PFSK-1 (cell line): ENCODE data around the gene NFKBIZ. TPM values are rescaled to one million over a fixed set of nuclear protein-coding genes. Genes with fewer than 3 reads are reported as not detected.
A peak's percentile ranks its signal among the peaks of the same experiment; 100 is the strongest.

ENCODE experiments used
- FOXP2 ChIP-seq: optimal IDR thresholded peaks from 2 replicates; pipeline ENCODE3; 2011; ENCODE audit warnings: borderline replicate concordance, control low read depth, inconsistent platforms; ENCODE audit not compliant: insufficient read depth; ENCODE audit errors: extremely low read length, extremely low read depth
- POLR2AphosphoS5 ChIP-seq: IDR thresholded peaks from 2 replicates; pipeline ENCODE4 v1.6.1; 2012; ENCODE audit warnings: low read depth, mild to moderate bottlenecking, control low read depth, low read length, moderate library complexity
- SIN3A ChIP-seq: IDR thresholded peaks from 2 replicates; pipeline ENCODE4 v1.6.1; 2012; ENCODE audit warnings: mild to moderate bottlenecking, low read length, moderate library complexity, borderline replicate concordance; ENCODE audit not compliant: insufficient read depth
- TAF1 ChIP-seq: IDR thresholded peaks from 2 replicates; pipeline ENCODE4 v1.6.1; 2012; ENCODE audit warnings: low read length, control low read depth, borderline replicate concordance; ENCODE audit not compliant: insufficient read depth
- polyA plus RNA-seq: library from polyadenylated mRNA; unstranded; fragments of >200 nt; gene quantifications from one replicate; pipeline ENCODE4 v1.2.1, GENCODE V29; 2012; ENCODE audit warnings: low read depth, missing spikeins; ENCODE audit not compliant: insufficient read length
- TF ChIP-seq, protein P1 (sequence below), 2 experiments: IDR thresholded peaks; 2 replicates each; pipeline versions ENCODE4 v1.6.1 to v1.8.0; 2011 to 2012; ENCODE audit warnings: low read depth in 2 of 2, low read length in 2 of 2, control low read depth in 1 of 2, inconsistent platforms in 1 of 2, mild to moderate bottlenecking in 1 of 2, moderate library complexity in 1 of 2; ENCODE audit not compliant: insufficient read depth in 1 of 2

NFKBIZ gene, protein sequence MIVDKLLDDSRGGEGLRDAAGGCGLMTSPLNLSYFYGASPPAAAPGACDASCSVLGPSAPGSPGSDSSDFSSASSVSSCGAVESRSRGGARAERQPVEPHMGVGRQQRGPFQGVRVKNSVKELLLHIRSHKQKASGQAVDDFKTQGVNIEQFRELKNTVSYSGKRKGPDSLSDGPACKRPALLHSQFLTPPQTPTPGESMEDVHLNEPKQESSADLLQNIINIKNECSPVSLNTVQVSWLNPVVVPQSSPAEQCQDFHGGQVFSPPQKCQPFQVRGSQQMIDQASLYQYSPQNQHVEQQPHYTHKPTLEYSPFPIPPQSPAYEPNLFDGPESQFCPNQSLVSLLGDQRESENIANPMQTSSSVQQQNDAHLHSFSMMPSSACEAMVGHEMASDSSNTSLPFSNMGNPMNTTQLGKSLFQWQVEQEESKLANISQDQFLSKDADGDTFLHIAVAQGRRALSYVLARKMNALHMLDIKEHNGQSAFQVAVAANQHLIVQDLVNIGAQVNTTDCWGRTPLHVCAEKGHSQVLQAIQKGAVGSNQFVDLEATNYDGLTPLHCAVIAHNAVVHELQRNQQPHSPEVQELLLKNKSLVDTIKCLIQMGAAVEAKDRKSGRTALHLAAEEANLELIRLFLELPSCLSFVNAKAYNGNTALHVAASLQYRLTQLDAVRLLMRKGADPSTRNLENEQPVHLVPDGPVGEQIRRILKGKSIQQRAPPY
- polyA plus RNA-seq = 1.9 TPM

DNA sequence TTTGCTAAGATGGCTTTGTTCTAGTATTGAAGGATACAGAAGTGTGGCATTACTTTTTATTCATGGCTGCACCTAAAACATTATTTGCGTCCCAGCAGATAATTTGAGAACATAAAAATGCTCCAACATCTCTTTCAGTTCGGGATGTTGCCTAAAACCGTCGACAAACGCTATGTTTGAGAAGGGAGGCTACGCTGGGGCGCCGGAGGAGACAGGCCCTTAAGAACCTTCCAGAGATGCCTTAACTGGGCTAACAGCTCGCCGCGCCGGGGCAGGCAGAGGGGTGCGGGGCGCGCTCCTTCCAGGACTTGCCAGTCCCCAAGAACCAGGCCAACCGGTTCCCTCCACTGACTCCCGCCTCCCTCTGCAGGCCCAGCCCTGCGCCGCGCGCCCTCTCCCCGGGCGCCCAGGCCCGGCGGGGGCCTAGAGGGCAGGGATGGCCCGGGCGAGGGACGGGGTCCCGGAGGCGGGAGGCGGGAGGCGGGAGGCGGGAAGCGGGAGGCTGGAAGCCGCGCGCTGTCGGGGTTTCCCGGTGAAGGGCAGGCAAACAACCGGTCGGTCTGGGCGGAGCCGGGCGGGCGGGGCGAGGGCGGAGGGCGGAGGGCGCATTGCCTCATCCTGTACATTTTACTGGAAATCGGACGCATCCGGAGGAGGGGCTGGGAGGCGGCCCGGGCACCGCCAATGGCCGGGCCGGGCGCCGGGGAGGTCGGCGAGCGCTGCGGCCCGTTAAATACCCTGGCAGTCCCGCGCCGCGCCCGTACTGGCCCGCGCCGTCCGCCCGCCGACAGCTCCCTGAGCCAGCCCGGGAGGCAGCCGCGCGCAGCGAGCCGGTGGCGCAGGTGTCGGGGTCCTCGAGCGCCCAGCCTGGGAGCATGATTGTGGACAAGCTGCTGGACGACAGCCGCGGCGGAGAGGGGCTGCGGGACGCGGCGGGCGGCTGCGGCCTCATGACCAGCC lies at the start of gene NFKBIZ:
Gene NFKBIZ (plus strand): TSS at position 761 of the 960 bp plus-strand sequence. CDS start 115 bp downstream, at position 876.
- TF ChIP-seq POLR2AphosphoS5 = peak; percentile 96
- TF ChIP-seq FOXP2 = no peak
- TF ChIP-seq TAF1 = peak; percentile 62; the same call in 1 of the 2 replicates

DNA sequence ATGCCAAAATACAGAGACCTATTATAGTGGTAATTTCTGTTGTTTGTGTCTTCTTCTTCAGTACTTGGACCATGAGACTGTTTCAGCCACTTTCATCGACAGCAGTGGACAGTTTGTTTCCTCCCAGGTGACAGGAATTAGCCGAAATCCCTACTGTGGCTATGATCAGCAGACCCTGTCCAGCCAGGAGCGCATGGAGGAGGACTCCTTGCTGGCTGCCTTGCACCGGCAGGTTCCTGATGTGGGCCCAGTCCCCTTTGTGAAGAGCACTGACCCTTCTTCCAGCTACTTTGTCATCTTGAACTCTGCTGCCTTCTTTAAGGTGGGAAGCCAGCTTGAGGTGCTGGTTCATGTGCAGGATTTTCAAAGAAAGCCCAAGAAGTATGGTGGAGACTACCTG lies 48.1 kb upstream of the NFKBIZ start:
- TF ChIP-seq FOXP2 = no peak
- no peak for TF ChIP-seq SIN3A
- TF ChIP-seq, protein P1, sequence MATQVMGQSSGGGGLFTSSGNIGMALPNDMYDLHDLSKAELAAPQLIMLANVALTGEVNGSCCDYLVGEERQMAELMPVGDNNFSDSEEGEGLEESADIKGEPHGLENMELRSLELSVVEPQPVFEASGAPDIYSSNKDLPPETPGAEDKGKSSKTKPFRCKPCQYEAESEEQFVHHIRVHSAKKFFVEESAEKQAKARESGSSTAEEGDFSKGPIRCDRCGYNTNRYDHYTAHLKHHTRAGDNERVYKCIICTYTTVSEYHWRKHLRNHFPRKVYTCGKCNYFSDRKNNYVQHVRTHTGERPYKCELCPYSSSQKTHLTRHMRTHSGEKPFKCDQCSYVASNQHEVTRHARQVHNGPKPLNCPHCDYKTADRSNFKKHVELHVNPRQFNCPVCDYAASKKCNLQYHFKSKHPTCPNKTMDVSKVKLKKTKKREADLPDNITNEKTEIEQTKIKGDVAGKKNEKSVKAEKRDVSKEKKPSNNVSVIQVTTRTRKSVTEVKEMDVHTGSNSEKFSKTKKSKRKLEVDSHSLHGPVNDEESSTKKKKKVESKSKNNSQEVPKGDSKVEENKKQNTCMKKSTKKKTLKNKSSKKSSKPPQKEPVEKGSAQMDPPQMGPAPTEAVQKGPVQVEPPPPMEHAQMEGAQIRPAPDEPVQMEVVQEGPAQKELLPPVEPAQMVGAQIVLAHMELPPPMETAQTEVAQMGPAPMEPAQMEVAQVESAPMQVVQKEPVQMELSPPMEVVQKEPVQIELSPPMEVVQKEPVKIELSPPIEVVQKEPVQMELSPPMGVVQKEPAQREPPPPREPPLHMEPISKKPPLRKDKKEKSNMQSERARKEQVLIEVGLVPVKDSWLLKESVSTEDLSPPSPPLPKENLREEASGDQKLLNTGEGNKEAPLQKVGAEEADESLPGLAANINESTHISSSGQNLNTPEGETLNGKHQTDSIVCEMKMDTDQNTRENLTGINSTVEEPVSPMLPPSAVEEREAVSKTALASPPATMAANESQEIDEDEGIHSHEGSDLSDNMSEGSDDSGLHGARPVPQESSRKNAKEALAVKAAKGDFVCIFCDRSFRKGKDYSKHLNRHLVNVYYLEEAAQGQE (IDR thresholded peaks at IDR 0.05; ENCODE audit: insufficient read depth in 1 of 2, low read depth in 2 of 2, low read length in 2 of 2) = no peak
- TF ChIP-seq POLR2AphosphoS5 = no peak

DNA sequence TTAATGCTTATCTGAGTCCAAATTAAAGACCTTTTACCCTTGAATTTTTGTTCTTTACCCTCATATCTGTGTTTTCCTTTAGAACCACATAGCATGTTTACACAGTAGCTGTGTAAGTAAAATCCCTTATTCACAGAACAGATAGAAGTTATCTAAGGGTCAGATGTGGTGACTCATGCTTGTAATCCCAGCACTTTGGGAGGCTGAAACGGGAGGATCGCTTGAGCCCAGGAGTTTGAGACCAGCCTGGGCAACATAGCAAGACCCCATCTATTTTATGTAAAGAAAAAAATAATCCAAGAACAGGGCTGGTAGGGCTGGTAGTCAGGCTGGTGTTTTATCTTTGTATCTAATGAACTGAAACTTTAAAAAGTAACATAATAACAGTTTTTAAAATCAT lies 47.1 kb upstream of the NFKBIZ start:
- TF ChIP-seq TAF1 (no peak), SIN3A (no peak), POLR2AphosphoS5 (no peak), FOXP2 (no peak)
- TF ChIP-seq, protein P1 (IDR thresholded peaks at IDR 0.05; ENCODE audit: insufficient read depth in 1 of 2, low read depth in 2 of 2, low read length in 2 of 2) = no peak

DNA sequence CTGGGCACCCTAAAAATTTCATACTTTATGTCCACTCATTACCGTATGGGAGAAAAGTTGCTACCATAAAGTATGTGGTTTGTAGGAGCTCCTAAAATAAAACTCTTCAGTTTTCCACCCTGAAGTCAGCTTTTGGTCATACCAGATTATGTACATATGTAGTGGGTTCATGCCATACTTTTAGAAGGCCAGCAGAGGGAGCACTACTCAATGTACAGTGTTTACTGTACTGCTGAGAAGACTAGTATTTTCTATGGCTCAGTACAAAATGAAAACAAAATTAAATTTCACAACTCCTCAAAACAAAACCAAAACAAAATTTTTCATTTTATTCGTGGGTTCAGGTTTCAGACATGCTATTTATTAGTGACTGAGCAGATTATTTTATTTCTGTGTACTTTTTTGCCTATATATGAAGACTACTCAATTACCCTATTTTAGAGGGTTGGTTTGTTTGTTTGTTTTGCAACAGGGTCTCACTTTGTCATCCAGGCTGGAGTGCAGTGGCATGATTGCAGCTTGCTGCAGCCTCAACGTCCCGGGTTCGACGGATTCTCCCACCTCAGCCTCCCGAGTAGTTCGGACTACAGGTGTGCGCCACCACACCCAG lies 46.0 kb upstream of the NFKBIZ start:
- TF ChIP-seq TAF1 (no peak), POLR2AphosphoS5 (no peak), SIN3A (no peak), FOXP2 (no peak)
- TF ChIP-seq, protein P1 (IDR thresholded peaks at IDR 0.05; ENCODE audit: insufficient read depth in 1 of 2, low read depth in 2 of 2, low read length in 2 of 2) = no peak
